ENCODE results near the gene TBX21.

DNA sequence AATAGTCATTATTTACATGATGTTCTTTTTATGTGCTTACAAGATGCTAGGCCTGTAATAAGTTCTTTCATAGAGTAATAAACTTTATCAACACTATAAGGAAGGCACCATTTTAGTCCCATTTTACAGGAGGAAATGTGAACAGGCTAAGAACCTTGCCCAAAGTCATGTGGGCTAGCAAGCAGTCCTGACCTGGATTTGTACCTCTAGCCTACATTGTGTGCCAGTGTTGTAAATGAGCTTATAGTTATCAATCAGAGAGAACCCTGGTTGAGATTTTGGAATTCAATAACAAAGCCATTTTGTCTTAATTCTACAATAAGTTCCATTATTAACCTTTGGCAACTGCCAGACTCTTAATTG is 45.7 kb upstream of the TBX21 start:
- TF ChIP-seq, protein P1, sequence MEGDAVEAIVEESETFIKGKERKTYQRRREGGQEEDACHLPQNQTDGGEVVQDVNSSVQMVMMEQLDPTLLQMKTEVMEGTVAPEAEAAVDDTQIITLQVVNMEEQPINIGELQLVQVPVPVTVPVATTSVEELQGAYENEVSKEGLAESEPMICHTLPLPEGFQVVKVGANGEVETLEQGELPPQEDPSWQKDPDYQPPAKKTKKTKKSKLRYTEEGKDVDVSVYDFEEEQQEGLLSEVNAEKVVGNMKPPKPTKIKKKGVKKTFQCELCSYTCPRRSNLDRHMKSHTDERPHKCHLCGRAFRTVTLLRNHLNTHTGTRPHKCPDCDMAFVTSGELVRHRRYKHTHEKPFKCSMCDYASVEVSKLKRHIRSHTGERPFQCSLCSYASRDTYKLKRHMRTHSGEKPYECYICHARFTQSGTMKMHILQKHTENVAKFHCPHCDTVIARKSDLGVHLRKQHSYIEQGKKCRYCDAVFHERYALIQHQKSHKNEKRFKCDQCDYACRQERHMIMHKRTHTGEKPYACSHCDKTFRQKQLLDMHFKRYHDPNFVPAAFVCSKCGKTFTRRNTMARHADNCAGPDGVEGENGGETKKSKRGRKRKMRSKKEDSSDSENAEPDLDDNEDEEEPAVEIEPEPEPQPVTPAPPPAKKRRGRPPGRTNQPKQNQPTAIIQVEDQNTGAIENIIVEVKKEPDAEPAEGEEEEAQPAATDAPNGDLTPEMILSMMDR (IDR thresholded peaks at IDR 0.05 in 2 of 3, conservative IDR thresholded peaks at IDR 0.05 in 1 of 3; ENCODE audit: borderline replicate concordance in 1 of 3, insufficient read depth in 1 of 3, low read depth in 2 of 3, low read length in 2 of 3): no peak
- TF ChIP-seq SRF (IDR thresholded peaks at IDR 0.05; ENCODE audit: low read depth): no peak
- TF ChIP-seq JUND (IDR thresholded peaks at IDR 0.05): no peak
- TF ChIP-seq ZFX (IDR thresholded peaks at IDR 0.05): no peak
- no peak for TF ChIP-seq POLR2AphosphoS5 (IDR thresholded peaks at IDR 0.05; ENCODE audit: low read depth, low read length)
- TF ChIP-seq CEBPB (IDR thresholded peaks at IDR 0.05; ENCODE audit: low read depth): no peak
- TF ChIP-seq REST (IDR thresholded peaks at IDR 0.05; ENCODE audit: low read depth): no peak
- TF ChIP-seq RAD21 (IDR thresholded peaks at IDR 0.05; ENCODE audit: low read depth): no peak
